Measurements from ENCODE around the gene RAMACL.

Gene RAMACL

GRCh38 chr6:166623318-166623717, 36.8 kb upstream of the RAMACL start:
- H3K4me3 ChIP-seq (replicated peaks; ENCODE audit: low read depth, low read length), result peak overlapping the region; percentile 4
- DNase-seq (ENCODE audit: low read depth), result peak; percentile 40
- no peak for TF ChIP-seq CTCF (IDR thresholded peaks at IDR 0.05; ENCODE audit: low read length, missing control alignments)

- peak overlapping the region; percentile 11 for H3K4me3 ChIP-seq (replicated peaks; ENCODE audit: low read depth, low read length)
- no peak for DNase-seq (ENCODE audit: low read depth)
- TF ChIP-seq CTCF (IDR thresholded peaks at IDR 0.05; ENCODE audit: low read length, missing control alignments), result no peak
Measured at GRCh38 chr6:166621114-166621540, 34.6 kb upstream of the RAMACL start.

GRCh38 chr6:166620478-166621113, 34.1 kb upstream of the RAMACL start:
- peak; percentile 35 for DNase-seq (ENCODE audit: low read depth)
- no peak for TF ChIP-seq CTCF (IDR thresholded peaks at IDR 0.05; ENCODE audit: low read length, missing control alignments)
- peak overlapping the region; percentile 11 for H3K4me3 ChIP-seq (replicated peaks; ENCODE audit: low read depth, low read length)

- DNase-seq (ENCODE audit: low read depth), result peak; percentile 98
Measured at GRCh38 chr6:166619912-166620311, 33.4 kb upstream of the RAMACL start.

GRCh38 chr6:166618866-166619761, 32.6 kb upstream of the RAMACL start:
- DNase-seq (ENCODE audit: low read depth), result peak; percentile 58
- TF ChIP-seq CTCF (IDR thresholded peaks at IDR 0.05; ENCODE audit: low read length, missing control alignments), result no peak

More at GRCh38 chr6:166619912-166620311, 33.4 kb upstream of the RAMACL start:
- no peak for TF ChIP-seq CTCF (IDR thresholded peaks at IDR 0.05; ENCODE audit: low read length, missing control alignments)
- H3K4me3 ChIP-seq (replicated peaks; ENCODE audit: low read depth, low read length), result no peak overlapping the region

GRCh38 chr6:166618251-166618650, 31.8 kb upstream of the RAMACL start:
- no peak for DNase-seq (ENCODE audit: low read depth)
- no peak for TF ChIP-seq CTCF (IDR thresholded peaks at IDR 0.05; ENCODE audit: low read length, missing control alignments)
- H3K4me3 ChIP-seq (replicated peaks; ENCODE audit: low read depth, low read length), result no peak overlapping the region

More at GRCh38 chr6:166618866-166619761, 32.6 kb upstream of the RAMACL start:
- H3K4me3 ChIP-seq (replicated peaks; ENCODE audit: low read depth, low read length), result no peak overlapping the region

All from fibroblast of pulmonary artery (primary cell).